ACC112 (cell line): ENCODE measurements around the gene SYNGR1.
"Not testable (repeated sequence)": the region's sequence is repeated elsewhere in the genome, so short reads cannot be mapped to it uniquely, and the experiment has no call there.

Experiments used
- H2AFZ ChIP-seq: fragments of 200-600 bp; sonication (generic); one replicate; pipeline ENCODE4 v1.6.0; 2017; ENCODE audit warnings: antibody characterized with exemption, low read length; ENCODE audit not compliant: unreplicated experiment
- H3K27ac ChIP-seq: fragments of 200-600 bp; sonication (generic); 2 replicates; pipeline ENCODE4 v1.5.1; 2014; ENCODE audit warnings: low read depth, mild to moderate bottlenecking, antibody characterized with exemption, low read length, moderate library complexity
- H3K27me3 ChIP-seq: fragments of 200-600 bp; sonication (generic); 2 replicates; pipeline ENCODE4 v1.6.1; 2014; ENCODE audit warnings: mild to moderate bottlenecking, antibody characterized with exemption, low read length, moderate library complexity, mixed read lengths; ENCODE audit not compliant: insufficient read depth
- H3K36me3 ChIP-seq: fragments of 200-600 bp; sonication (generic); 2 replicates; pipeline ENCODE4 v1.6.1; 2016; ENCODE audit warnings: mild to moderate bottlenecking, antibody characterized with exemption, low read length, moderate library complexity, mixed read lengths; ENCODE audit not compliant: insufficient read depth
- H3K4me1 ChIP-seq: fragments of 200-600 bp; sonication (generic); one replicate; pipeline ENCODE4 v1.6.1; 2016; ENCODE audit warnings: low read length, mixed read lengths; ENCODE audit not compliant: insufficient read depth, unreplicated experiment, control insufficient read depth
- H3K4me3 ChIP-seq: fragments of 200-600 bp; sonication (generic); 2 replicates; pipeline ENCODE4 v1.5.1; 2014; ENCODE audit warnings: mild to moderate bottlenecking, low read depth, low read length
- H3K79me2 ChIP-seq: fragments of 200-600 bp; sonication (generic); one replicate; pipeline ENCODE4 v1.6.0; 2016; ENCODE audit warnings: low read length; ENCODE audit not compliant: control insufficient read depth, unreplicated experiment, insufficient read depth

SYNGR1 gene

GRCh38 chr22:39317775-39318506 lies 31.9 kb upstream of the SYNGR1 start:
- Histone ChIP-seq H2AFZ (no peak overlapping the region), H3K4me1 (peaks cover 16% of the 10 kb centered on the region), H3K4me3 (peak overlapping the region; percentile 99), H3K79me2 (peaks cover 58% of the 10 kb centered on the region), H3K27me3 (no peaks in the 10 kb centered on the region), H3K27ac (peak overlapping the region; percentile 93), H3K36me3 (peaks cover 44% of the 10 kb centered on the region)

- Histone ChIP-seq H3K4me3 (peak overlapping the region; percentile 99), H2AFZ (no peak overlapping the region), H3K27ac (peak overlapping the region; percentile 93), H3K4me1 (peaks cover 12% of the 10 kb centered on the region), H3K27me3 (no peaks in the 10 kb centered on the region), H3K36me3 (peaks cover 43% of the 10 kb centered on the region), H3K79me2 (peaks cover 56% of the 10 kb centered on the region)
Observed at GRCh38 chr22:39318507-39319283, 31.1 kb upstream of the SYNGR1 start.

GRCh38 chr22:39319284-39320022 lies 30.3 kb upstream of the SYNGR1 start, which contains the start of gene RPL3:
TSS of gene RPL3 (minus strand) at chr22:39319623. CDS start at chr22:39319597, 26 bp downstream.
- peak within 1 kb of the TSS; percentile 93 for H3K27ac ChIP-seq
- no peaks in the 10 kb centered on the region for H3K27me3 ChIP-seq
- peak within 1 kb of the TSS; percentile 99 for H3K4me3 ChIP-seq
- H3K36me3 ChIP-seq = peaks cover 37% of the 10 kb centered on the region
- peaks cover 49% of the 10 kb centered on the region for H3K79me2 ChIP-seq
- H2AFZ ChIP-seq = peak within 1 kb of the TSS; percentile 12
- H3K4me1 ChIP-seq = peaks cover 12% of the 10 kb centered on the region

GRCh38 chr22:39320616-39321029 lies 29.2 kb upstream of the SYNGR1 start:
- not testable (repeated sequence) for H2AFZ ChIP-seq, H3K4me3 ChIP-seq, H3K27me3 ChIP-seq, H3K4me1 ChIP-seq
- peaks cover 37% of the 10 kb centered on the region for H3K79me2 ChIP-seq
- H3K36me3 ChIP-seq = peaks cover 26% of the 10 kb centered on the region
- peak overlapping the region; percentile 93; the same call in 1 of the 2 replicates for H3K27ac ChIP-seq

GRCh38 chr22:39325392-39325932 lies 24.3 kb upstream of the SYNGR1 start:
- Histone ChIP-seq H3K36me3 (no peaks in the 10 kb centered on the region), H3K79me2 (no peaks in the 10 kb centered on the region), H3K27me3 (no peaks in the 10 kb centered on the region), H2AFZ (no peak overlapping the region), H3K4me1 (no peaks in the 10 kb centered on the region), H3K4me3 (no peak overlapping the region), H3K27ac (no peak overlapping the region)

GRCh38 chr22:39327995-39328754 lies 21.6 kb upstream of the SYNGR1 start:
- Histone ChIP-seq H3K79me2 (no peaks in the 10 kb centered on the region), H2AFZ (no peak overlapping the region)

GRCh38 chr22:39330553-39330952 lies 19.2 kb upstream of the SYNGR1 start:
- H3K4me1 ChIP-seq, H3K27me3 ChIP-seq, H3K4me3 ChIP-seq, H3K79me2 ChIP-seq, H2AFZ ChIP-seq, H3K36me3 ChIP-seq, H3K27ac ChIP-seq: not testable (repeated sequence)

More at GRCh38 chr22:39327995-39328754, 21.6 kb upstream of the SYNGR1 start:
- Histone ChIP-seq H3K4me1 (peaks cover 2% of the 10 kb centered on the region), H3K27ac (no peak overlapping the region), H3K36me3 (no peaks in the 10 kb centered on the region), H3K4me3 (no peak overlapping the region), H3K27me3 (no peaks in the 10 kb centered on the region)

- no peaks in the 10 kb centered on the region for H3K36me3 ChIP-seq
- H3K79me2 ChIP-seq = no peaks in the 10 kb centered on the region
- H3K27ac ChIP-seq = no peak overlapping the region
- no peak overlapping the region for H3K4me3 ChIP-seq
- peak overlapping the region; percentile 68 for H2AFZ ChIP-seq
- no peaks in the 10 kb centered on the region for H3K27me3 ChIP-seq
- H3K4me1 ChIP-seq = peaks cover 2% of the 10 kb centered on the region
Observed at GRCh38 chr22:39332441-39333064, 17.2 kb upstream of the SYNGR1 start.

- Histone ChIP-seq H3K36me3 (no peaks in the 10 kb centered on the region), H3K27me3 (no peaks in the 10 kb centered on the region), H3K4me3 (no peak overlapping the region), H2AFZ (no peak overlapping the region), H3K27ac (no peak overlapping the region), H3K79me2 (no peaks in the 10 kb centered on the region), H3K4me1 (peaks cover 2% of the 10 kb centered on the region)
Observed at GRCh38 chr22:39336411-39336810, 13.4 kb upstream of the SYNGR1 start.
